ENCODE data around the gene TMEM101.
"Not testable (repeated sequence)": the region's sequence is repeated elsewhere in the genome, so short reads cannot be mapped to it uniquely, and the experiment has no call there.

Gene TMEM101

DNA sequence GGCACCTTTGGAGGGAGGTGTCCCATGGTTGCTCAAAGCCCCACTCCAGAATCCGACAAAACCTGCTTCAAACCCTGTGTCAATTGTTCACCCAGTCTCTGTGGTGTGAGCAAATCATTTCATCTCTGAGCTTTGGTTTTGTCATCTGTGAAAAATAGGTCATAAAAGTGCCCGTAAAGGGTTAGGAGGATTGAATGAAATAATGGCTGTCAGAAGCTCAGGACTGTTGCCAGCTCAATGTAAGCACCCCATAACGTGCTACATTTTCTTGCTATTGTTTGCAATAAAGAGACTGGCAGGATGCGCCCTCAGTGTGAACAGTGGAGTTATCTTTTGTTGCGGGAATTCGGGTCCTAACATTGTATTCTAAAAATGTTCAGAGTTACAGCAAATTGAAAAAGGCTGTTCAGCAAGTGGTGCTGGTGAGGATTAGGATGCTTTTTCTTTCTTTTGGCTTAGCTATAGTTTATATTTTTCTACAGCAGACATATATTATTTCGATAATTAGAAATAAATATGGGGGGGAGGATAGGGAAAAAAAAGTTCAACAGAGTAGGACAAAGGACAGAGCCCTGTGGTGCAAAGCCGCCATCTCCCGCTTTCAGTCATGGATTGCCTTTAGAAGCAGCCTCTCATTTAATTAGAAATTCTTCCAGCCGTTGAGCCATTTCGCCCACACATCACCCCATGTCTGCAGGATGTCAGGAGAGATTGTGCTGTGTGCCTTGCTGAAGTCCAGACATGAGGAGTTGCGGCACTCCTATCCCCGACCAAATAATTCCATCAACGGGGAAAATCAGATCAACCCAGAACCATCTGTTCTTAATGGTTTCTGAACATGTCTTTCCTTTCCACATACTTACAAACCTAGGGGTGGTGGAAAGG lies 40.1 kb downstream of the TMEM101 start:
- no peak for DNase-seq (ENCODE audit: low read depth)

DNA sequence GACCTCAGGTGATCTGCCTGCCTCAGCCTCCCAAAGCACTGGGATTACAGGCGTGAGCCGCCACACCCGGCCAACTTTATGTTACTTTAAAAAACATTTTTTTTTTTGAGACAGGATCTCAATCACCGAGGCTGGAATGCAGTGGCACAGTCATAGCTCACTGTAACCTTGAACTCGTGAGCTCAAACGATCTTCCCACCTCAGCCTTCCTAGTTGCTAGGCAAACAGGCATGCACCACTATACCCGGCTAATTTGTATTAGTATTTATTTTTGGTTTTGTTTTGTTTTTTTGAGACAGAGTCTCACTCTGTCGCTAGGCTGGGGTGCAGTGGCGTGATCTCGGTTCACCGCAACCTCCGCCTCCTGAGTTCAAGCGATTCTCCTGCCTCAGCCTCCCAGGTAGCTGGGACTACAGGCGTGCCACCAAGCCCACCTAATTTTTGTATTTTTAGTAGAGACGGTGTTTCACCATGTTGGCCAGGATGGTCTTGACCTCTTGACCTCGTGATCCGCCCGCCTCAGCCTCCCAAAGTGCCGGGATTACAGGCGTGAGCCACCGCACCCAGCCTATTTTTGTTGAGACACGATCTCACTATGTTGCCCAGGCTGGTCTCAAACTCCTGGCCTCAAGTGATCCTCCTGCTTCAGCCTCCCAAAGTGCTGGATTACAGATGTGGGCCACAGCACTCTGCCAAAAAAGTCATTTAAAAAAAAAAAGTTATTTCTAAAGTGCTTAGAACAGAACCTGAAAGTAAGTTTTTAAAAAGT lies 42.1 kb downstream of the TMEM101 start:
- DNase-seq (ENCODE audit: low read depth) = not testable (repeated sequence)

DNA sequence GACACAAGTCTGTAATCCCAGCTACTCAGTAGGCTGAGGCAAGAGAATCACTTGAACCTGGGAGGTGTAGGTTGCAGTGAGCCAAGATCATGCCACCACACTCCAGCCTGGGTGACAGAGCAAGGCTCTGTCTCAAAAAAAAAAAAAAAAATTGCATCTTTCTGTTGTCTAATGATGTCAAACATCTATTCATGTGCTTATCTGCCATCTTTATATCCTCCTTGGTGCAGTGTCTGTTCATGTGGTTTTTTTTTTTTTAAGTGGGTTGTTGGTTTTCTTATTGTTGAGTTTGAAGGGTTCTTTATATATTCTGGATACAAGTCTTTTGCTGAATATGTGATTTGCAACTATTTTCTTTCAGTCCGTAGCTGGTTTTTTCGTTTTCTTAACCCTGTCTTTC lies 43.3 kb downstream of the TMEM101 start:
- not testable (repeated sequence) for DNase-seq (ENCODE audit: low read depth)

DNA sequence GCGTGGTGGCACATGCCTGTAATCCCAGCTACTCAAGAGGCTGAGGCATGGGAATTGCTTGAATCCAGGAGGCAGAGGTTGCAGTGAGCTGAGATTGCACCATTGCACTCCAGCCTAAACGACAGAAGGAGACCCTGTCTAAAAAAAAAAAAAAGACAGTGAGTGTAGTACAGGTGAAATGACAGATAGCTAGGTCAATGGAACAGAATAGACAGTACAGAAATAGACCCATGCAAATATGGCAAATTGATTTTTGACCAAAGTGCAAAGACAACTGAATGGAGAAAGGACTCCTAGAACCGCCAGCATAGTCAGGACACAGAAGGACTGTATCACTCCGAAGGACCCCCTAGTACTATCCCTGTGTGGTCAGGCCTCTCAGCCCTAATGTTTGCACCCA lies 44.4 kb downstream of the TMEM101 start:
- DNase-seq (ENCODE audit: low read depth) = no peak

DNA sequence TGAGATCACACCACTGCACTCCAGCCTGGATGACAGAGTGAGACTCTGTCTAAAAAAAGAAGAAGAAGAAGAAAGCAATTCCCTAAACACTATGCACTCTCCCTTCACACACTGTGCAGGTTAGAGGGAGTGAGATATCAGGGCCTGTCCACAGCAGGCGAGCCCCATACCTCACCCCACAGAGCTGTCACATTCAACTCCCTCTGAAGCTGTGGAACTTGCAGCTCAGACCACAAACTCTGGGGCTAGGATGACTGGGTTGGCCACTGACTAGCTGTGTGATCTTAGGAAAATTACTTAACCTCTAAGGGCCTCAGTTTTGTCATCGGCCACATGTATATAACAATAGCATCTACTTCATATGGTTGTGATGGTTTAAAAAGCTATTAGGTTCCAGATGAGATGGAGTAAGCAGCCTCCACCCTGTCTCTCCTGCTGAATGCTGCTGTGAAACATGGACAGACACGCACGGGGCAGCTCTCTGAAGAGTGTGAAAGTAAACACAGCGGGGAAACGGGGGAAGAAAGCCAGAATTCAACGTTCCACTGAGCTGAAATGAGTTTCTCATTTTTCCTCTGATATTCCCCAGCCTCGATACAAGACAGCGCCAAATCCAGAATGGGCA lies 47.4 kb downstream of the TMEM101 start:
- no peak for DNase-seq (ENCODE audit: low read depth)

DNA sequence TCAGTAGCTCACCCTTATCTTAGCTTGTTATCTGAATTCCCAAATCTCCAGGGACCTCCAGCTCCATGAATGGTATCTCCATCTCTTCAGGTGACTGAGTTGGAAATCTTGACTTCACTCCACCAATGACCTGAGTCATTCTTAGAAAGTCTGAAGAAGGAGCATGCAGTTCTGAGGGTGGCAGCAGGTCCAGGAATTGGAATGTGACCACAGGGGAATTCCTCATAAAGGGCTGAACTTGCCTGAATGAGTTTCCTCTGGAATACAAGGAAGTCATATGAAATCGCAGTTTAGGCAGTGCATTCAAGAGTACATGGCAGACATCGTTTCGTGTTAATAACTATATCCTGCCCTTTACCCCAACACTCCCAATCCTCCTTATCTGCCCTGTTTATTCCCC lies 48.5 kb downstream of the TMEM101 start:
- DNase-seq (ENCODE audit: low read depth) = no peak

DNA sequence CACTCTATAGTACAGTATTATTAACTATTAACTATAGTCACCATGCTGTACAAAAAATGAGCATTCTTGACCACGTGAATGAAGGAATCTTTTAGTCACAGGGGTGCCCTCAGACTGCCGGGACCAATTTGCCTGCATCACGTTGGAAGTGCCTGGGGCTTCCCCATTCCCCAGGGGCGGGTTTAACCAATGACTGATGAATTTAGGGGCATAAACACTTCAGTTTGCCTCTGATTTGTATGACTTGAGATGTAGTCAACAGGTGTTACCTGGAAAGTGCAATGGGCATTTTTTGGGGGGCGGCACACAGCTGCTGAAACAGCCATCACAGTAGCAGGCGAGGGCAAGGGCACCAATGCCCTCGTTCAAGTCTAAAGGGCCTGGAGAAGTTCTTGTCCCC lies 52.3 kb downstream of the TMEM101 start:
- DNase-seq (ENCODE audit: low read depth) = no peak

DNA sequence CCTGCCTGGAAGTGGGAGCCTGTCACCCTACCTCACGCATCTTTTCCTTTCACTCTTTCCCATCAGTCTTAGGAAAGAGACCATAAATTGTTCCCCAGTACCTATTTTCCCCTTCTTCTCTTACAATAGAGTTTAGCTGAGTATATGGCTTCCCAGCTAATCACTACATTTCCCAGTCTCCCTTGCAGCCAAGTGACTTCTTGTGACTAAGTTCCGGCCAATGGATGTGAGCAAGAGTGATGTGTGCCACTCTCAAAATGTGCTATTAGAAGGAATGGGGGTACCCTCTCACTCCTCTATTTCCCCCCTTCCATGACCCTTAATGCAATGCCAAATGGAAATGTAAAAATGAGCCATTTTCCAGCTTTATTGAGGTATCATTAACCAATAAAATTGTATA lies 52.8 kb downstream of the TMEM101 start:
- no peak for DNase-seq (ENCODE audit: low read depth)

DNA sequence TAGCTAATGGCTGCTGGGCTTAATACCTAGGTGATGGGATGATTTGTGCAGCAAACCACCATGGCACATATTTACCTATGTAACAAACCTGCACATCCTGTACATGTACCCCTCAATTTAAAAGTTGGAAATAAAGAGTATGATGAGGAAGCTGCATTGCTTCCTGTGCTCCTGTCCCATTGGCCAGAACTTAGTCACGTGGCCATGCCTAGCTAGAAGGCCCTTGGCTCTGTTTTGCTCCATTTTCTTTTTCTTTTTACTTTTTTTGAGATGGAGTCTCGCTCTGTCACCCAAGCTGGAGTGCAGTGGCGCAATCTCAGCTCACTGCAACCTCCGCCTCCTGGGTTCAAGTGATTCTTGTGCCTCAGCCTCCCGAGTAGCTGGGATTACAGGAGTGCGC lies 53.5 kb downstream of the TMEM101 start:
- DNase-seq (ENCODE audit: low read depth) = not testable (repeated sequence)

All from CMK (cell line).